Thyroid gland (tissue), 4 donors: ENCODE measurements around the gene TFB2M.

Source experiments
- CTCF ChIP-seq, 6 experiments: fragments of 200-600 bp in 3 of 6; fragments of 450-650 bp in 3 of 6; sonication (generic) in 3 of 6; IDR thresholded peaks; one replicate each; pipeline ENCODE4 v1.5.1; 2016 to 2019; ENCODE audit warnings: antibody characterized with exemption in 6 of 6, mild to moderate bottlenecking in 2 of 6, inconsistent platforms in 1 of 6, moderate library complexity in 1 of 6
- POLR2A ChIP-seq, 2 donors: fragments of 450-650 bp; IDR thresholded peaks; one replicate each; pipeline ENCODE4 v1.6.1; 2017; ENCODE audit warnings: antibody characterized with exemption in 2 of 2, mild to moderate bottlenecking in 2 of 2, moderate library complexity in 1 of 2

GRCh38 chr1:246511203-246511602 lies 54.9 kb downstream of the TFB2M start:
- TF ChIP-seq CTCF (IDR thresholded peaks at IDR 0.05) (no peak), POLR2A (IDR thresholded peaks at IDR 0.05) (no peak)
